ENCODE data around the gene CUX1. TPM values are rescaled to one million over a fixed set of nuclear protein-coding genes. Genes with fewer than 3 reads are reported as not detected.
"Not testable (repeated sequence)": the region's sequence is repeated elsewhere in the genome, so short reads cannot be mapped to it uniquely, and the experiment has no call there.

The CUX1 gene
- total RNA-seq, 1 experiment from 2014 or later, result 39.6 TPM

- POLR2A ChIA-PET (ENCODE audit: unreplicated experiment), result no interaction called here
Measured at GRCh38 chr7:102024769-102025391, 207.5 kb downstream of the CUX1 start.

GRCh38 chr7:102025777-102026176 lies 208.4 kb downstream of the CUX1 start:
- DNase-seq; H2AFZ ChIP-seq (ENCODE audit: low read length); H3F3A ChIP-seq (ENCODE audit: low read length, unreplicated experiment); ATAC-seq; BruUV-seq (replicated peaks); H3K27ac ChIP-seq (ENCODE audit: low read length); H3K4me2 ChIP-seq (ENCODE audit: low read length); H3K27me3 ChIP-seq (ENCODE audit: low read length); H3K9me2 ChIP-seq (replicated peaks; ENCODE audit: low read length); POLR2A ChIA-PET (ENCODE audit: unreplicated experiment); H3K9me3 ChIP-seq (ENCODE audit: low read length); H3K4me1 ChIP-seq (ENCODE audit: insufficient read depth, low read length); H4K20me1 ChIP-seq (ENCODE audit: low read length); H3K79me2 ChIP-seq (ENCODE audit: low read length); H3K4me3 ChIP-seq (ENCODE audit: low read length); CTCF ChIA-PET; intact Hi-C loops (cut with micrococcal nuclease); H3K9ac ChIP-seq (ENCODE audit: low read length); H3K36me3 ChIP-seq (ENCODE audit: low read depth, low read length): not testable (repeated sequence)

More at GRCh38 chr7:102024769-102025391, 207.5 kb downstream of the CUX1 start:
- CTCF ChIA-PET, result no interaction called here
- no peaks in the 10 kb centered on the region for H3K9me3 ChIP-seq (ENCODE audit: low read length)
- no peaks in the 10 kb centered on the region for H4K20me1 ChIP-seq (ENCODE audit: low read length)
- no peaks in the 10 kb centered on the region for H3K4me1 ChIP-seq (ENCODE audit: insufficient read depth, low read length)
- H3K9me2 ChIP-seq (replicated peaks; ENCODE audit: low read length), result no peaks in the 10 kb centered on the region
- BruUV-seq (replicated peaks), result no TSS peak
- no peak overlapping the region for H3K9ac ChIP-seq (ENCODE audit: low read length)
- no peak for DNase-seq
- intact Hi-C loops (cut with micrococcal nuclease), result no loop called here
- ATAC-seq, result no peak
- H3K27ac ChIP-seq (ENCODE audit: low read length), result no peak overlapping the region
- H3K4me2 ChIP-seq (ENCODE audit: low read length), result no peak overlapping the region
- H3K27me3 ChIP-seq (ENCODE audit: low read length), result no peaks in the 10 kb centered on the region
- H2AFZ ChIP-seq (ENCODE audit: low read length), result no peak overlapping the region
- no peak for TF ChIP-seq EZH2phosphoT487 (IDR thresholded peaks at IDR 0.05; ENCODE audit: borderline replicate concordance, low read length)
- TF ChIP-seq CTCF (conservative IDR thresholded peaks at IDR 0.05; ENCODE audit: low read depth, low read length), result no peak
- no peak for TF ChIP-seq EZH2 (IDR thresholded peaks at IDR 0.05; ENCODE audit: low read length, unreplicated experiment)
- H3F3A ChIP-seq (ENCODE audit: low read length, unreplicated experiment), result no peaks in the 10 kb centered on the region
- no peaks in the 10 kb centered on the region for H3K79me2 ChIP-seq (ENCODE audit: low read length)
- H3K4me3 ChIP-seq (ENCODE audit: low read length), result no peak overlapping the region
- no peaks in the 10 kb centered on the region for H3K36me3 ChIP-seq (ENCODE audit: low read depth, low read length)

- H3K27ac ChIP-seq (ENCODE audit: low read length), result no peak overlapping the region
- H3K9me3 ChIP-seq (ENCODE audit: low read length), result no peaks in the 10 kb centered on the region
- H3K36me3 ChIP-seq (ENCODE audit: low read depth, low read length), result no peaks in the 10 kb centered on the region
- no peaks in the 10 kb centered on the region for H3F3A ChIP-seq (ENCODE audit: low read length, unreplicated experiment)
- ChIA-PET CTCF (no interaction called here), POLR2A (ENCODE audit: unreplicated experiment) (no interaction called here)
- no peak overlapping the region for H3K4me3 ChIP-seq (ENCODE audit: low read length)
- no peaks in the 10 kb centered on the region for H3K79me2 ChIP-seq (ENCODE audit: low read length)
- H3K27me3 ChIP-seq (ENCODE audit: low read length), result no peaks in the 10 kb centered on the region
- H4K20me1 ChIP-seq (ENCODE audit: low read length), result no peaks in the 10 kb centered on the region
- BruUV-seq (replicated peaks), result no TSS peak
- H3K9me2 ChIP-seq (replicated peaks; ENCODE audit: low read length), result no peaks in the 10 kb centered on the region
- intact Hi-C loops (cut with micrococcal nuclease), result no loop called here
- H3K9ac ChIP-seq (ENCODE audit: low read length), result no peak overlapping the region
- ATAC-seq (no peak), DNase-seq (no peak)
- H3K4me2 ChIP-seq (ENCODE audit: low read length), result no peak overlapping the region
- H3K4me1 ChIP-seq (ENCODE audit: insufficient read depth, low read length), result no peaks in the 10 kb centered on the region
- H2AFZ ChIP-seq (ENCODE audit: low read length), result no peak overlapping the region
- TF ChIP-seq CTCF (conservative IDR thresholded peaks at IDR 0.05; ENCODE audit: low read depth, low read length) (no peak), EZH2 (IDR thresholded peaks at IDR 0.05; ENCODE audit: low read length, unreplicated experiment) (no peak), EZH2phosphoT487 (IDR thresholded peaks at IDR 0.05; ENCODE audit: borderline replicate concordance, low read length) (no peak)
Measured at GRCh38 chr7:102028206-102028826, 210.9 kb downstream of the CUX1 start.
